Fibroblast of mammary gland (primary cell): Measurements from ENCODE around the gene SSU72.
"Not testable (repeated sequence)": the region's sequence is repeated elsewhere in the genome, so short reads cannot be mapped to it uniquely, and the experiment has no call there.

Experiments used
- DNase-seq: peaks from one replicate; pipeline ENCODE4 v3.0.0-alpha.2; 2010; ENCODE audit warnings: low read depth
- H3K4me3 ChIP-seq: 2 replicates; pipeline ENCODE4 v1.5.1; 2011; ENCODE audit warnings: low read depth, mild to moderate bottlenecking, low read length, moderate library complexity; ENCODE audit not compliant: control insufficient read depth
- TF ChIP-seq, protein P1 (sequence below): conservative IDR thresholded peaks from 2 replicates; pipeline ENCODE4 v1.5.1; 2011; ENCODE audit warnings: low read depth, low read length, inconsistent platforms; ENCODE audit not compliant: control insufficient read depth, insufficient read depth

Gene SSU72

DNA sequence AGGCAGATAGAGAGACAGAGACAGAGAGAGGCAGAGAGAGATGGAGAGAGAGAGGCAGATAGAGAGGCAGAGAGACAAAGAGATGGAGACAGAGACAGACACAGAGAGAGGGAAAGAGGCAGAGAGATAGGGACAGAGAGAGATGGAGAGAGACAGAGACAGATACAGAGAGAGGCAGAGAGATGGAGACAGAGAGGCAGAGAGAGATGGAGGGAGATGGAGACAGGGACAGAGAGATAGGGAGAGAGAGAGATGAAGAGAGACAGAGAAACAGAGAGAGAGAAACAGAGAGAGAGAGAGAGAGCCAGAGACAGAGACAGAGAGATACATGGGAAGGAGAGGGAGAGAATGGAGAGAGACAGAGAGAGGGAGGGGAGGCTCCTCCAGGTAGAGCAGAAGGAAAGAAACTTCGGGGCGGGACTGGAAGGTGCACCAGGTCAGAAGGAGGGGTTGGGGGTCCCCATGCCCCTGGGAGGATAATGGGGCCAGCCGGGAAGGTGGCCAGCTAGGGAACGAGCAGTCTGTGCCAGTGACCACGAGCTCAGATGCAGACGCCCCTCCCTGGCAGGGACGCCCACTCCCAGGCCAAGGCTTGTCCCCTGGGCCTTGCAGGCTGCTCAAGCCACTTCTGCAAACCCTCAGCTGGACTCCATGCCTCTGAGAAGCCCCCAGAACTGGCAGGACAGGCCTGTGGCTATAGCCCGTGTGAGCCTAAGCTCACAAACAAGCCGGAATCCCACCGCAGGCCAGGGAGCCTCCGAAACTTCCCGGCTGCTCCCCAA, 22.0 kb upstream of the SSU72 start:
- no peak for DNase-seq
- TF ChIP-seq, protein P1, sequence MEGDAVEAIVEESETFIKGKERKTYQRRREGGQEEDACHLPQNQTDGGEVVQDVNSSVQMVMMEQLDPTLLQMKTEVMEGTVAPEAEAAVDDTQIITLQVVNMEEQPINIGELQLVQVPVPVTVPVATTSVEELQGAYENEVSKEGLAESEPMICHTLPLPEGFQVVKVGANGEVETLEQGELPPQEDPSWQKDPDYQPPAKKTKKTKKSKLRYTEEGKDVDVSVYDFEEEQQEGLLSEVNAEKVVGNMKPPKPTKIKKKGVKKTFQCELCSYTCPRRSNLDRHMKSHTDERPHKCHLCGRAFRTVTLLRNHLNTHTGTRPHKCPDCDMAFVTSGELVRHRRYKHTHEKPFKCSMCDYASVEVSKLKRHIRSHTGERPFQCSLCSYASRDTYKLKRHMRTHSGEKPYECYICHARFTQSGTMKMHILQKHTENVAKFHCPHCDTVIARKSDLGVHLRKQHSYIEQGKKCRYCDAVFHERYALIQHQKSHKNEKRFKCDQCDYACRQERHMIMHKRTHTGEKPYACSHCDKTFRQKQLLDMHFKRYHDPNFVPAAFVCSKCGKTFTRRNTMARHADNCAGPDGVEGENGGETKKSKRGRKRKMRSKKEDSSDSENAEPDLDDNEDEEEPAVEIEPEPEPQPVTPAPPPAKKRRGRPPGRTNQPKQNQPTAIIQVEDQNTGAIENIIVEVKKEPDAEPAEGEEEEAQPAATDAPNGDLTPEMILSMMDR: no peak
- H3K4me3 ChIP-seq: no peak overlapping the region

DNA sequence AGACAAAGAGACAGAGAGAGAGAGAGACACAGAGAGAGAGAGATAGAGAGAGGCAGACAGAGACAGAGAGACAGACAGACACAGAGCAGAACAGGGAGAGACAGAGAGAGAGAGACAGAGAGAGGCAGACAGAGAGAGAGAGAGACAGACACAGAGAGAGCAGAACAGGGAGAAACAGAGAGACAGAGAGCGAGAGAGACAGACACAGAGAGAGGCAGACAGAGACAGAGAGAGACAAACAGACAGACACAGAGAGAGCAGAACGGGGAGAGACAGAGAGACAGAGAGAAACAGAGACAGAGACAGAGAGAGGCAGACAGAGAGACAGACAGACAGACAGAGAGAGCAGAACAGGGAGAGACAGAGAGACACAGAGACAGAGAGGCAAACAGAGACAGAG, 20.7 kb upstream of the SSU72 start:
- not testable (repeated sequence) for H3K4me3 ChIP-seq, DNase-seq

DNA sequence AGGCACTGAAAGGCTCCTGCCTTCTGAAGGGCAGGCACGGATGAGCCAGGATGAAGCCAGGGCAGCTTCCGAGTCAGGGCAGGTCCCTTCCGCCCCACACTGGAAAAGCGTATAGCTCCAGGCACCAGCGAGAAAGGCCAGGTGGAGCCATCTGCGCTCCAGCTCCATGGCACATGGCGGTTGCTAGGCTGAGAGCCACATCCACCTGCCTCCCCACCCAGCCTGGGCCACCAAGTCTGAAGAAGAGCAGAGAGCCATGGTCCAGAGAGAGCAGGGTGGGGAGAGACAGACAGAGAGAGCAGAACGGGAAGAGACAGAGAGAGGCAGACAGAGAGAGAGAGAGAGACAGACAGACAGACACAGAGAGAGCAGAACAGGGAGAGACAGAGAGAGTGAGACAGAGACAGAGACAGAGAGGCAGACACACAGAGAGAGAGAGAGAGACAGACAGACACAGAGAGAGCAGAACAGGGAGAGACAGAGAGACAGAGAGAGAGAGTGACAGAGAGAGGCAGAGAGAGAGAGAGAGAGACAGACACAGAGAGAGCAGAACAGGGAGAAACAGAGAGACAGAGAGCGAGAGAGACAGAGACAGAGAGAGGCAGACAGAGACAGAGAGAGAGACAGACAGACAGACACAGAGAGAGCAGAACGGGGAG, 20.1 kb upstream of the SSU72 start:
- DNase-seq: no peak
- H3K4me3 ChIP-seq: no peak overlapping the region
- TF ChIP-seq, protein P1: no peak

DNA sequence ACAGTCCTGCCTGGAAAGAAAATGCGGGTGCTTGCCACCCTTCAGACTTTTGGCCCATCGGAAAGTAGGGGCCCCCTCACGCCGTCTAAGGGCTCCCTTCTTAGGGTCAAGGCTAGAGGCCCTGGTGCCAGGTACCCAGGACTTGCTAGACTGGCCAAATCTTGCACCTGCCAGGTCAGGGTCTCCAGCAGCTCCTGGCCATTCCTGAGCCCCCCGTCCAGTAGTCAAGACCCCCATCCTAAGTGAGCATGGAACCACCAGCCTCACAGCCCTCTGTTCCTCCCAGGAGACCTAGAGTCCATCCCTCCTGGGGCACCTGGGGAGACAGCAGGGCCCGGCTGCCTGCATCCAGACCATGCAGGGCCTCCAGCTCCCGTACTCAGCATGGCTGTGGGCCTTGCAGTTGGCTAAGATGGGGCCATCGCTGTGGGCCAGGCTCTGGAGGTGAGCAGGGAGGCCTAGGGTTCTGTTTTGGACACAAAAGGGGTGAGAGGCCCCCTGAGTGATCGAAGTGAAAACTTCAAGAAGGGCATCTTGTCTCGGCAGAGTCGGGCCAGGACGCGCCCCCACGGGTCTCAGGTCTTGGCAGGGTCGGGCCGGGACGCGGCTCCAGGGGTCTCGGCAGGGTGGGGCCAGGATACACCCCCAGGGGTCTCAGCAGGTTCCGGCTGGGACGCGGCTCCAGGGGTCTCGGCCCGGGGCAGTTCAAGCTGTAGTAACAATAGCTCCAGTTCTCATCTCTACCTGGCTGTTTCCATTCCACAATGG, 19.4 kb upstream of the SSU72 start:
- DNase-seq: no peak
- H3K4me3 ChIP-seq: no peak overlapping the region
- TF ChIP-seq, protein P1: no peak

DNA sequence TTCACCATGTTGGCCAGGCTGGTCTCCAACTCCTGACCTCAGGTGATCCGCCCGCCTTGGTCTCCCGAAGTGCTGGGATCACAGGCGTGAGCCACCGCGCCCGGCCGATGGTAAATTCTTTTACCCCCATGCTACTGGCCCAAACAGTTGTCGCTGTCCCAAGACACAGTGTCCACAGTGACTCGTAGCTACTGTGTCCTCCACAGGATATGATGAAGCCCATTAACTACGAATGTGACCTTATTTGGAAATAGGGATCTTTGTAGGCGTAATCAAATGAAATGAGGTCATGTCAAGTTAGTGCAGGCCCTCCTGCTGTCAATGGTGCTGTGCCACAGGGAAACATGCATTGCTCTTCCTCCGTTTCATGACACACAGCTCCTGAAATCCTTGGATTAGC, 16.8 kb upstream of the SSU72 start:
- TF ChIP-seq, protein P1: no peak
- DNase-seq: no peak
- H3K4me3 ChIP-seq: no peak overlapping the region

DNA sequence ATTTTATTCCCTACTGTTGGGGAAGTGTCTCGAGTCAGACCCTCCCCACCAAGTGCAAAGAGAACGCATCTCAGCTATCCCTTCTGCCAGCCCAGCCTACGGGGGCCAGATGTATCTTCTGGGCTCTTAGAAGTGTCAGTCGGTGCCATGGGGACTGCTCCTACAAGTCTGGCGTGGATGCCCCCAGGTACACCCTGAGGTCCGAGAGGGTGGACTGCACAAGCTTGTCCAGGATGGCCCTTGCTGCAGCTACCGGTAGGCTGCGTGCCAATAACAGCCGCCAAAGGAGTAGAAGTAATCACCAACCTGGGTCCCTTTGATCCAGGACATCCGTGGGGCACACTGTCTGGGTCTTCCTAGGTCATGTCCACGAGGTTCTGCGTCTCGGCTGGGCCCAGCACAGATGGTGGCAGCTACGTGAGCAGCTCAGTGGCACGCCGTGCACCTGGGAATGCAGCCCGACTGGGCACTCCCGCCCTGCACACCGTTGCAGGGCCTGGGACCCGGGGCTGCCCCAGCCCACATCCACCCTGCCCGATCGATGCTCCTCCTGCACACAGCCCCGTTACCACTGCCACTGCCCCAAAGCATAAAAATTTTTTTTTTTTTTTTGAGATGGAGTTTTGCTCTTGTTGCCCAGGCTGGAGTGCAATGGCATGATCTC, 8.8 kb upstream of the SSU72 start:
- TF ChIP-seq, protein P1: no peak
- DNase-seq: no peak

More for the DNA sequence above, 8.8 kb upstream of the SSU72 start:
- H3K4me3 ChIP-seq: no peak overlapping the region
